Measurements from ENCODE around the gene EXOSC3.

DNA sequence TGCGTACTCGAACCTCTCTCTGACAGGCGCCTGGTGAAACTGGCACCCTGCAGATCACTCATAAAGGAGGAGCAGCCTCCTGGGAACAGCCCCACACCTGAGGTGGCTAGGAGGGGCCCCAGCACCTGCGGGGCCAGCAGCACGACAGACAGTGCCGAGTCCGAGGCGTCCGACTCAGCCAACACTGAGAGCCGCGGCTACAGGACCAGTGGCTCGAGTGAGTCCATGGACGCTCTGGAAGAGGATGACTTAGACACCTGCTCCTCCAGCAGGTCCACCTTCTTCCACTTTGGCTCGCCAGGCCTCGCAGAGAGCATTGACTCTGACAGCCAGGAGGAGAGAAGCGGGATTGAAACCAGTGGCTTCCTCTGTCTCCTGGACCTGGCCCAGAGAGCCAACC, 44.7 kb downstream of the EXOSC3 start:
- TF ChIP-seq, protein P1, sequence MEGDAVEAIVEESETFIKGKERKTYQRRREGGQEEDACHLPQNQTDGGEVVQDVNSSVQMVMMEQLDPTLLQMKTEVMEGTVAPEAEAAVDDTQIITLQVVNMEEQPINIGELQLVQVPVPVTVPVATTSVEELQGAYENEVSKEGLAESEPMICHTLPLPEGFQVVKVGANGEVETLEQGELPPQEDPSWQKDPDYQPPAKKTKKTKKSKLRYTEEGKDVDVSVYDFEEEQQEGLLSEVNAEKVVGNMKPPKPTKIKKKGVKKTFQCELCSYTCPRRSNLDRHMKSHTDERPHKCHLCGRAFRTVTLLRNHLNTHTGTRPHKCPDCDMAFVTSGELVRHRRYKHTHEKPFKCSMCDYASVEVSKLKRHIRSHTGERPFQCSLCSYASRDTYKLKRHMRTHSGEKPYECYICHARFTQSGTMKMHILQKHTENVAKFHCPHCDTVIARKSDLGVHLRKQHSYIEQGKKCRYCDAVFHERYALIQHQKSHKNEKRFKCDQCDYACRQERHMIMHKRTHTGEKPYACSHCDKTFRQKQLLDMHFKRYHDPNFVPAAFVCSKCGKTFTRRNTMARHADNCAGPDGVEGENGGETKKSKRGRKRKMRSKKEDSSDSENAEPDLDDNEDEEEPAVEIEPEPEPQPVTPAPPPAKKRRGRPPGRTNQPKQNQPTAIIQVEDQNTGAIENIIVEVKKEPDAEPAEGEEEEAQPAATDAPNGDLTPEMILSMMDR (IDR thresholded peaks at IDR 0.05; ENCODE audit: extremely low read depth in 1 of 2, insufficient read depth in 1 of 2, low read depth in 1 of 2, low read length in 2 of 2), result no peak
- no peak for TF ChIP-seq FOS (IDR thresholded peaks at IDR 0.05; ENCODE audit: borderline replicate concordance, insufficient read depth, low read length)
